ENCODE results near the gene MYL5.

MYL5 gene

GRCh38 chr4:722169-722725, 47.9 kb downstream of the MYL5 start:
- ChIA-PET POLR2A (no interaction called here), CTCF (no interaction called here)
- Histone ChIP-seq H3K4me3 (ENCODE audit: low read depth, low read length) (no peak overlapping the region), H3K9me3 (ENCODE audit: control insufficient read depth, insufficient read depth, low read depth, low read length) (no peaks in the 10 kb centered on the region), H3K36me3 (ENCODE audit: control insufficient read depth in 2 of 2, insufficient read depth in 1 of 2, low read length in 2 of 2) (peaks cover 0 to 30% of the 10 kb centered on the region in 2 experiments; a peak in 1 of 3 replicates), H3K27ac (ENCODE audit: extremely low read depth, low read depth, low read length) (no peak overlapping the region), H3K4me1 (ENCODE audit: control insufficient read depth, insufficient read depth, low read length) (0 out of 2 replicates have a peak, but pooled peaks cover 5% of the 10 kb centered on the region)
- no peak for TF ChIP-seq ZNF449 (tag by site-specific recombination; IDR thresholded peaks at IDR 0.05)
- TF ChIP-seq ZNF175 (tag by site-specific recombination; IDR thresholded peaks at IDR 0.05): no peak
- TF ChIP-seq ZFP41 (tag by site-specific recombination; IDR thresholded peaks at IDR 0.05; ENCODE audit: borderline replicate concordance): no peak
- no peak for TF ChIP-seq PRDM10 (tag by site-specific recombination; IDR thresholded peaks at IDR 0.05)
- no peak for TF ChIP-seq OVOL3 (tag by site-specific recombination; IDR thresholded peaks at IDR 0.05)
- TF ChIP-seq PATZ1 (tag by site-specific recombination; IDR thresholded peaks at IDR 0.05): no peak
- TF ChIP-seq ZNF366 (tag by site-specific recombination; conservative IDR thresholded peaks at IDR 0.05): no peak
- no peak for TF ChIP-seq ZNF10 (tag by site-specific recombination; IDR thresholded peaks at IDR 0.05)
- TF ChIP-seq ZNF214 (tag by site-specific recombination; IDR thresholded peaks at IDR 0.05; ENCODE audit: borderline replicate concordance): no peak
- TF ChIP-seq ZNF529 (tag by site-specific recombination; IDR thresholded peaks at IDR 0.05; ENCODE audit: insufficient replicate concordance): no peak
- TF ChIP-seq PBX3 (CRISPR knock-in tag; IDR thresholded peaks at IDR 0.05): no peak
- TF ChIP-seq ZSCAN30 (tag by site-specific recombination; IDR thresholded peaks at IDR 0.05): no peak

GRCh38 chr4:722851-723360, 48.6 kb downstream of the MYL5 start:
- CTCF ChIA-PET: no interaction called here

More at GRCh38 chr4:722851-723360, 48.6 kb downstream of the MYL5 start:
- no peak overlapping the region for H3K4me3 ChIP-seq (ENCODE audit: low read depth, low read length)
- no peaks in the 10 kb centered on the region for H3K9me3 ChIP-seq (ENCODE audit: control insufficient read depth, insufficient read depth, low read depth, low read length)
- no peak for TF ChIP-seq ZSCAN5A (tag by site-specific recombination; IDR thresholded peaks at IDR 0.05)
- TF ChIP-seq TCF7L2 (IDR thresholded peaks at IDR 0.05; ENCODE audit: borderline replicate concordance, low read depth, low read length): no peak
- no peak for TF ChIP-seq ZBTB7A (tag by site-specific recombination; IDR thresholded peaks at IDR 0.05; ENCODE audit: low read depth)
- no peak for TF ChIP-seq ZNF664 (tag by site-specific recombination; IDR thresholded peaks at IDR 0.05)
- no peak for TF ChIP-seq ZNF768 (tag by site-specific recombination; IDR thresholded peaks at IDR 0.05)
- H3K36me3 ChIP-seq (ENCODE audit: control insufficient read depth in 2 of 2, insufficient read depth in 1 of 2, low read length in 2 of 2): peaks cover 0 to 30% of the 10 kb centered on the region in 2 experiments; a peak in 1 of 3 replicates
- 0 out of 2 replicates have a peak, but pooled peaks cover 5% of the 10 kb centered on the region for H3K4me1 ChIP-seq (ENCODE audit: control insufficient read depth, insufficient read depth, low read length)
- no peak overlapping the region for H3K27ac ChIP-seq (ENCODE audit: extremely low read depth, low read depth, low read length)
- POLR2A ChIA-PET: no interaction called here

Data from HEK293 (cell line).